ENCODE results near the gene PTPDC1. TPM values are rescaled to one million over a fixed set of nuclear protein-coding genes. Genes with fewer than 3 reads are reported as not detected.
A peak's percentile ranks its signal among the peaks of the same experiment; 100 is the strongest.

PTPDC1 gene
- 5.5 and 5.7 TPM in 2 replicates for total RNA-seq

- Mint-ChIP-seq H3K36me3 (ENCODE audit: low read depth) (peaks cover 1% of the 10 kb centered on the region), H3K9me3 (no peaks in the 10 kb centered on the region), H3K4me1 (ENCODE audit: low read depth) (no peaks in the 10 kb centered on the region), H3K27ac (no peak within 1 kb of the TSS), H3K4me3 (no peak within 1 kb of the TSS), H3K27me3 (ENCODE audit: insufficient read depth) (no peaks in the 10 kb centered on the region)
- no peak for DNase-seq (ENCODE audit: low spot score)
- intact Hi-C loops (cut with micrococcal nuclease), result no loop called here
Measured at GRCh38 chr9:94084314-94084713, at the start of gene PTPDC1. Gene PTPDC1 (plus strand): TSS chr9:94084464. CDS start chr9:94084531, 67 bp downstream.

- intact Hi-C loops (cut with micrococcal nuclease), result loop anchor here (5.0 kb wide), 1 partner anchor 582 kb away; the partner anchor contains the start of genes FAM120A and FAM120AOS
- peaks cover 18% of the 10 kb centered on the region for H3K4me1 Mint-ChIP-seq (ENCODE audit: low read depth)
Measured at GRCh38 chr9:94034511-94034910, 49.8 kb upstream of the PTPDC1 start.

GRCh38 chr9:94039786-94040185 is 44.5 kb upstream of the PTPDC1 start:
- Mint-ChIP-seq H3K27ac (no peak overlapping the region), H3K9me3 (no peaks in the 10 kb centered on the region), H3K36me3 (ENCODE audit: low read depth) (no peaks in the 10 kb centered on the region), H3K4me3 (no peak overlapping the region), H3K4me1 (ENCODE audit: low read depth) (no peaks in the 10 kb centered on the region), H3K27me3 (ENCODE audit: insufficient read depth) (peaks cover 2% of the 10 kb centered on the region)
- DNase-seq (ENCODE audit: low spot score), result no peak
- intact Hi-C loops (cut with micrococcal nuclease), result no loop called here

More at GRCh38 chr9:94034511-94034910, 49.8 kb upstream of the PTPDC1 start:
- peaks cover 9% of the 10 kb centered on the region for H3K27me3 Mint-ChIP-seq (ENCODE audit: insufficient read depth)
- no peak for DNase-seq (ENCODE audit: low spot score)
- no peaks in the 10 kb centered on the region for H3K9me3 Mint-ChIP-seq
- no peak overlapping the region for H3K4me3 Mint-ChIP-seq
- no peak overlapping the region for H3K27ac Mint-ChIP-seq
- H3K36me3 Mint-ChIP-seq (ENCODE audit: low read depth), result peaks cover 2% of the 10 kb centered on the region

- Mint-ChIP-seq H3K27me3 (ENCODE audit: insufficient read depth) (peaks cover 2% of the 10 kb centered on the region), H3K36me3 (ENCODE audit: low read depth) (no peaks in the 10 kb centered on the region), H3K4me1 (ENCODE audit: low read depth) (no peaks in the 10 kb centered on the region), H3K9me3 (no peaks in the 10 kb centered on the region), H3K4me3 (no peak overlapping the region), H3K27ac (no peak overlapping the region)
- DNase-seq (ENCODE audit: low spot score), result no peak
- intact Hi-C loops (cut with micrococcal nuclease), result no loop called here
Measured at GRCh38 chr9:94042516-94043360, 41.5 kb upstream of the PTPDC1 start.

- H3K36me3 Mint-ChIP-seq (ENCODE audit: low read depth), result peaks cover 1% of the 10 kb centered on the region
- H3K4me3 Mint-ChIP-seq, result no peak overlapping the region
- H3K4me1 Mint-ChIP-seq (ENCODE audit: low read depth), result no peaks in the 10 kb centered on the region
- DNase-seq (ENCODE audit: low spot score), result no peak
- peaks cover 2% of the 10 kb centered on the region for H3K27me3 Mint-ChIP-seq (ENCODE audit: insufficient read depth)
- H3K27ac Mint-ChIP-seq, result no peak overlapping the region
- peaks cover 10% of the 10 kb centered on the region for H3K9me3 Mint-ChIP-seq
- intact Hi-C loops (cut with micrococcal nuclease), result no loop called here
Measured at GRCh38 chr9:94054716-94055115, 29.5 kb upstream of the PTPDC1 start.

GRCh38 chr9:94056442-94056974 is 27.8 kb upstream of the PTPDC1 start:
- intact Hi-C loops (cut with micrococcal nuclease), result no loop called here
- no peak for DNase-seq (ENCODE audit: low spot score)
- Mint-ChIP-seq H3K9me3 (peaks cover 11% of the 10 kb centered on the region), H3K27ac (no peak overlapping the region), H3K4me1 (ENCODE audit: low read depth) (no peaks in the 10 kb centered on the region), H3K4me3 (no peak overlapping the region), H3K27me3 (ENCODE audit: insufficient read depth) (peaks cover 2% of the 10 kb centered on the region), H3K36me3 (ENCODE audit: low read depth) (peaks cover 1% of the 10 kb centered on the region)

GRCh38 chr9:94057918-94058317 is 26.3 kb upstream of the PTPDC1 start:
- no peak overlapping the region for H3K27ac Mint-ChIP-seq
- no peaks in the 10 kb centered on the region for H3K4me1 Mint-ChIP-seq (ENCODE audit: low read depth)
- intact Hi-C loops (cut with micrococcal nuclease), result no loop called here
- H3K27me3 Mint-ChIP-seq (ENCODE audit: insufficient read depth), result no peaks in the 10 kb centered on the region
- H3K9me3 Mint-ChIP-seq, result peaks cover 17% of the 10 kb centered on the region
- DNase-seq (ENCODE audit: low spot score), result no peak
- H3K4me3 Mint-ChIP-seq, result no peak overlapping the region
- H3K36me3 Mint-ChIP-seq (ENCODE audit: low read depth), result no peaks in the 10 kb centered on the region

GRCh38 chr9:94061864-94062263 is 22.4 kb upstream of the PTPDC1 start:
- Mint-ChIP-seq H3K4me3 (no peak overlapping the region), H3K27me3 (ENCODE audit: insufficient read depth) (no peaks in the 10 kb centered on the region), H3K36me3 (ENCODE audit: low read depth) (no peaks in the 10 kb centered on the region), H3K27ac (no peak overlapping the region), H3K9me3 (peaks cover 17% of the 10 kb centered on the region), H3K4me1 (ENCODE audit: low read depth) (peaks cover 5% of the 10 kb centered on the region)
- intact Hi-C loops (cut with micrococcal nuclease), result loop anchor here (10.0 kb wide), 1 partner anchor 543 kb away; no protein-coding TSS in a partner anchor
- no peak for DNase-seq (ENCODE audit: low spot score)

GRCh38 chr9:94065535-94065961 is 18.7 kb upstream of the PTPDC1 start:
- intact Hi-C loops (cut with micrococcal nuclease), result loop anchor here (1.0 to 10.0 kb wide), 2 partner anchors 148 to 539 kb away; no protein-coding TSS in a partner anchor
- H3K9me3 Mint-ChIP-seq, result peaks cover 14% of the 10 kb centered on the region
- no peak overlapping the region for H3K4me3 Mint-ChIP-seq
- no peaks in the 10 kb centered on the region for H3K36me3 Mint-ChIP-seq (ENCODE audit: low read depth)
- peak; percentile 43 for DNase-seq (ENCODE audit: low spot score)
- no peaks in the 10 kb centered on the region for H3K27me3 Mint-ChIP-seq (ENCODE audit: insufficient read depth)
- H3K27ac Mint-ChIP-seq, result no peak overlapping the region
- peaks cover 5% of the 10 kb centered on the region for H3K4me1 Mint-ChIP-seq (ENCODE audit: low read depth)

- no peak for DNase-seq (ENCODE audit: low spot score)
- Mint-ChIP-seq H3K27ac (no peak overlapping the region), H3K9me3 (no peaks in the 10 kb centered on the region), H3K4me3 (no peak overlapping the region), H3K4me1 (ENCODE audit: low read depth) (peaks cover 5% of the 10 kb centered on the region), H3K27me3 (ENCODE audit: insufficient read depth) (no peaks in the 10 kb centered on the region), H3K36me3 (ENCODE audit: low read depth) (no peaks in the 10 kb centered on the region)
- intact Hi-C loops (cut with micrococcal nuclease), result loop anchor here (10.0 kb wide), 1 partner anchor 537 kb away; no protein-coding TSS in a partner anchor
Measured at GRCh38 chr9:94068257-94068656, 16.0 kb upstream of the PTPDC1 start.

GRCh38 chr9:94076557-94076956 is 7.7 kb upstream of the PTPDC1 start:
- no peak overlapping the region for H3K4me3 Mint-ChIP-seq
- no peaks in the 10 kb centered on the region for H3K4me1 Mint-ChIP-seq (ENCODE audit: low read depth)
- H3K27ac Mint-ChIP-seq, result no peak overlapping the region
- H3K9me3 Mint-ChIP-seq, result no peaks in the 10 kb centered on the region
- intact Hi-C loops (cut with micrococcal nuclease), result no loop called here
- H3K36me3 Mint-ChIP-seq (ENCODE audit: low read depth), result peaks cover 1% of the 10 kb centered on the region
- peaks cover 4% of the 10 kb centered on the region for H3K27me3 Mint-ChIP-seq (ENCODE audit: insufficient read depth)
- no peak for DNase-seq (ENCODE audit: low spot score)

- intact Hi-C loops (cut with micrococcal nuclease), result no loop called here
- Mint-ChIP-seq H3K36me3 (ENCODE audit: low read depth) (peaks cover 1% of the 10 kb centered on the region), H3K4me3 (no peak overlapping the region), H3K27me3 (ENCODE audit: insufficient read depth) (peaks cover 4% of the 10 kb centered on the region), H3K27ac (no peak overlapping the region), H3K9me3 (no peaks in the 10 kb centered on the region), H3K4me1 (ENCODE audit: low read depth) (no peaks in the 10 kb centered on the region)
- no peak for DNase-seq (ENCODE audit: low spot score)
Measured at GRCh38 chr9:94078086-94078485, 6.2 kb upstream of the PTPDC1 start.

- no peak overlapping the region for H3K27ac Mint-ChIP-seq
- no peak for DNase-seq (ENCODE audit: low spot score)
- H3K27me3 Mint-ChIP-seq (ENCODE audit: insufficient read depth), result peaks cover 4% of the 10 kb centered on the region
- H3K36me3 Mint-ChIP-seq (ENCODE audit: low read depth), result peaks cover 1% of the 10 kb centered on the region
- no peak overlapping the region for H3K4me3 Mint-ChIP-seq
- intact Hi-C loops (cut with micrococcal nuclease), result no loop called here
- no peaks in the 10 kb centered on the region for H3K4me1 Mint-ChIP-seq (ENCODE audit: low read depth)
- no peaks in the 10 kb centered on the region for H3K9me3 Mint-ChIP-seq
Measured at GRCh38 chr9:94079236-94079635, 5.0 kb upstream of the PTPDC1 start.

Data from activated T-helper 1 cell treated with anti-CD3 and anti-CD28 coated beads, Interleukin-12 subunit alpha, Interleukin-12 subunit beta, Interleukin-2, Interleukin-4 antibody, amounts not matched to agents 30 ng/mL and 10 ng/mL and 1 ng/mL, durations not matched to agents 14 hours and 24 hours and 36 hours (primary cell).